Thymus (tissue), 11 donors: ENCODE results near the gene TMC6. TPM values are rescaled to one million over a fixed set of nuclear protein-coding genes. Genes with fewer than 3 reads are reported as not detected.
"Not testable (repeated sequence)": the region's sequence is repeated elsewhere in the genome, so short reads cannot be mapped to it uniquely, and the experiment has no call there.

Experiments used
- DNase-seq, 9 donors: peaks; one replicate each; pipeline ENCODE4 v3.0.0-alpha.2; 2013; ENCODE audit warnings: low spot score in 9 of 9, low read depth in 6 of 9, missing footprints in 1 of 9
- H3K27ac ChIP-seq, 2 donors: one replicate each; pipeline ENCODE4 v1.5.1; 2013; ENCODE audit warnings: control low read depth in 1 of 2, low read depth in 1 of 2, low read length in 1 of 2, mild to moderate bottlenecking in 1 of 2, moderate library complexity in 1 of 2
- H3K27me3 ChIP-seq, 2 donors: one replicate each; pipeline ENCODE4 v1.5.1; 2013; ENCODE audit warnings: low read length in 1 of 2; ENCODE audit not compliant: control insufficient read depth in 2 of 2, insufficient read depth in 1 of 2
- H3K36me3 ChIP-seq, 2 donors: one replicate each; pipeline ENCODE4 v1.5.1; 2013; ENCODE audit warnings: low read length in 1 of 2, mild to moderate bottlenecking in 1 of 2, moderate library complexity in 1 of 2; ENCODE audit not compliant: control insufficient read depth in 2 of 2, insufficient read depth in 2 of 2
- H3K4me1 ChIP-seq, 2 donors: one replicate each; pipeline ENCODE4 v1.5.1; 2013; ENCODE audit warnings: low read length in 2 of 2; ENCODE audit not compliant: control insufficient read depth in 2 of 2, insufficient read depth in 2 of 2
- H3K4me3 ChIP-seq, 2 donors: one replicate each; pipeline ENCODE4 v1.5.1; 2013; ENCODE audit warnings: low read length in 2 of 2, control low read depth in 1 of 2, mild to moderate bottlenecking in 1 of 2
- H3K9me3 ChIP-seq, 2 donors: one replicate each; pipeline ENCODE4 v1.5.1; 2013; ENCODE audit warnings: low read length in 1 of 2, mild to moderate bottlenecking in 1 of 2; ENCODE audit not compliant: control insufficient read depth in 2 of 2, insufficient read depth in 1 of 2
- WGBS: extraction: QIAGEN DNeasy Blood & Tissue Kit; methylation state at CpG from one replicate; pipeline ENCODE4 v1.1.7; 2013; 5-methylcytosine and 5-hydroxymethylcytosine counted together
- polyA plus RNA-seq: library from polyadenylated mRNA; stranded (reverse); fragments of 200-250 nt; gene quantifications from one replicate; pipeline ENCODE4 v1.2.3, GENCODE V29; 2013
- total RNA-seq: library from RNA; stranded (reverse); fragments of 120-200 nt; gene quantifications from one replicate; pipeline ENCODE4 v1.2.4, GENCODE V29; 2013
- donor health status: healthy.

TMC6 gene
- total and polyA plus RNA-seq, 2 donors: 83.7 to 174 TPM

- Histone ChIP-seq H3K27me3 (no peaks in the 10 kb centered on the region), H3K4me3 (no peak overlapping the region), H3K4me1 (no peaks in the 10 kb centered on the region), H3K9me3 (no peaks in the 10 kb centered on the region), H3K27ac (no peak overlapping the region), H3K36me3 (peaks cover 69 to 98% of the 10 kb centered on the region in 2 donors)
- 98% methylated on average over 6 of the region's 6 CpGs for WGBS
- no peak for DNase-seq
Observed at GRCh38 chr17:78079253-78079652, 49.3 kb downstream of the TMC6 start.

- 98% methylated on average over 5 of the region's 5 CpGs for WGBS
- no peaks in the 10 kb centered on the region for H3K27me3 ChIP-seq
- DNase-seq: no peak
- peaks cover 79 to 100% of the 10 kb centered on the region in 2 donors for H3K36me3 ChIP-seq
- no peak overlapping the region for H3K4me3 ChIP-seq
- no peak overlapping the region for H3K27ac ChIP-seq
- H3K4me1 ChIP-seq: no peaks in the 10 kb centered on the region
- H3K9me3 ChIP-seq: no peaks in the 10 kb centered on the region
Observed at GRCh38 chr17:78075545-78075944, 53.0 kb downstream of the TMC6 start.

- H3K4me3 ChIP-seq: no peak overlapping the region
- H3K9me3 ChIP-seq: no peaks in the 10 kb centered on the region
- H3K27ac ChIP-seq: no peak overlapping the region
- no peaks in the 10 kb centered on the region for H3K4me1 ChIP-seq
- no peak for DNase-seq
- H3K36me3 ChIP-seq: peaks cover 82 to 100% of the 10 kb centered on the region in 2 donors
- no peaks in the 10 kb centered on the region for H3K27me3 ChIP-seq
- WGBS: 98% methylated on average over 10 of the region's 10 CpGs
Observed at GRCh38 chr17:78075011-78075410, 53.5 kb downstream of the TMC6 start.

GRCh38 chr17:78072961-78073360 is 55.6 kb downstream of the TMC6 start:
- Histone ChIP-seq H3K4me1 (no peaks in the 10 kb centered on the region), H3K4me3 (no peak overlapping the region), H3K36me3 (peaks cover 74 to 99% of the 10 kb centered on the region in 2 donors), H3K9me3 (no peaks in the 10 kb centered on the region), H3K27me3 (no peaks in the 10 kb centered on the region), H3K27ac (no peak overlapping the region)
- no peak for DNase-seq
- WGBS: 99% methylated on average over 3 of the region's 3 CpGs

GRCh38 chr17:78069695-78070094 is 58.9 kb downstream of the TMC6 start:
- no peak overlapping the region for H3K27ac ChIP-seq
- 96% methylated on average over 4 of the region's 4 CpGs for WGBS
- no peaks in the 10 kb centered on the region for H3K27me3 ChIP-seq
- no peaks in the 10 kb centered on the region for H3K9me3 ChIP-seq
- no peak overlapping the region for H3K4me3 ChIP-seq
- no peak for DNase-seq
- peaks cover 60 to 99% of the 10 kb centered on the region in 2 donors for H3K36me3 ChIP-seq
- H3K4me1 ChIP-seq: no peaks in the 10 kb centered on the region

GRCh38 chr17:78066976-78067375 is 61.6 kb downstream of the TMC6 start:
- peaks cover 44 to 88% of the 10 kb centered on the region in 2 donors for H3K36me3 ChIP-seq
- H3K27me3 ChIP-seq, DNase-seq, H3K4me3 ChIP-seq, H3K9me3 ChIP-seq, H3K27ac ChIP-seq, H3K4me1 ChIP-seq: not testable (repeated sequence)
- over 99% methylated on average over 4 of the region's 4 CpGs for WGBS

- over 99% methylated on average over 4 of the region's 4 CpGs for WGBS
- Histone ChIP-seq H3K4me1 (no peaks in the 10 kb centered on the region), H3K4me3 (no peak overlapping the region), H3K27ac (no peak overlapping the region), H3K27me3 (no peaks in the 10 kb centered on the region), H3K36me3 (peaks cover 29 to 82% of the 10 kb centered on the region in 2 donors), H3K9me3 (no peaks in the 10 kb centered on the region)
- no peak for DNase-seq
Observed at GRCh38 chr17:78064708-78065107, 63.8 kb downstream of the TMC6 start.

GRCh38 chr17:78063489-78063888 is 65.1 kb downstream of the TMC6 start:
- Histone ChIP-seq H3K4me1 (no peaks in the 10 kb centered on the region), H3K9me3 (no peaks in the 10 kb centered on the region), H3K27ac (no peak overlapping the region), H3K36me3 (peaks cover 37 to 81% of the 10 kb centered on the region in 2 donors), H3K4me3 (no peak overlapping the region), H3K27me3 (no peaks in the 10 kb centered on the region)
- no peak for DNase-seq

- no peaks in the 10 kb centered on the region for H3K9me3 ChIP-seq
- no peak overlapping the region for H3K4me3 ChIP-seq
- H3K4me1 ChIP-seq: no peaks in the 10 kb centered on the region
- no peaks in the 10 kb centered on the region for H3K27me3 ChIP-seq
- WGBS: 95% methylated on average over 2 of the region's 2 CpGs
- no peak for DNase-seq
- H3K36me3 ChIP-seq: peaks cover 32 to 79% of the 10 kb centered on the region in 2 donors
- H3K27ac ChIP-seq: no peak overlapping the region
Observed at GRCh38 chr17:78062596-78062995, 66.0 kb downstream of the TMC6 start.
